ENCODE results near the gene ANAPC7. TPM values are rescaled to one million over a fixed set of nuclear protein-coding genes. Genes with fewer than 3 reads are reported as not detected.

ANAPC7 gene
- total and polyA plus RNA-seq, 9 of the 15 experiments (the other 6 are each of a cell fraction or from before 2014, with no cell fraction given) = 46.7 to 158 (median 109) TPM

DNA sequence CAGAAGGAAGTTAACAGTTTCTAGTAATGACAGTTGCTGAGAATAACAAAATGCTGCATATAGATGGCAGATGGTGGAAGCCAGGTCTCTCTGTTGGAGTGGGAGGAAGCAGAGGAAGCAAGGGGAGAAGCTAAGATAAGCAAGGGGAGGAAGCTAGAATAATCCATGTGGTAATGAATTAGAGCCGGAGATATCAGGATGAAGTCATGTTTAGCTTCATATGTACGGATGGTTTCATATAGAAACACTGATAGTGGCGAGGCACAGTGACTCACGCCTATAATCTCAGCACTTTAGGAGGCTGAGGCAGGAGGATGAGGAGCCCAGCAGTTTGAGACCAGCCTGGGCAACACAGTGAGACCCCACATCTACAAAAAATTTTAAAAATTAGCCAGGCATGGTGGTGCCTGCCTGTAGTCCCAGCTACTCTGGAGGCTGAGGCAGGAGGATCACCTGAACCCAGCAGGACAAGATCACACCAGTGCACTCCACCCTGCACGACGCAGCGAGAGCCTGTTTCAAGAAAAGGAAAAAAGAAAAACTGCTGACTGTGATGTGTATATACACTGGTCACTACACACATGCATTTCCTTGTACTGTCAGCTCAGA lies 49.2 kb downstream of the ANAPC7 start (continued):
- TF ChIP-seq ZNF12 (CRISPR knock-in tag; IDR thresholded peaks at IDR 0.05) (no peak), FOXJ3 (CRISPR knock-in tag; IDR thresholded peaks at IDR 0.05) (no peak), ZBED1 (IDR thresholded peaks at IDR 0.05) (peak; percentile 58; the same call in 1 of the 2 replicates), ETV1 (tag; conservative IDR thresholded peaks at IDR 0.05; ENCODE audit: low read depth) (peak; percentile 95), ZSCAN32 (CRISPR knock-in tag; IDR thresholded peaks at IDR 0.05) (no peak), ZNF830 (CRISPR knock-in tag; IDR thresholded peaks at IDR 0.05) (no peak), ZNF347 (CRISPR knock-in tag; IDR thresholded peaks at IDR 0.05; ENCODE audit: low read depth) (no peak), POLR2AphosphoS5 (IDR thresholded peaks at IDR 0.05; ENCODE audit: control insufficient read depth, insufficient read depth, low read depth, low read length) (peak; percentile 98)
- TF ChIP-seq, protein P1, sequence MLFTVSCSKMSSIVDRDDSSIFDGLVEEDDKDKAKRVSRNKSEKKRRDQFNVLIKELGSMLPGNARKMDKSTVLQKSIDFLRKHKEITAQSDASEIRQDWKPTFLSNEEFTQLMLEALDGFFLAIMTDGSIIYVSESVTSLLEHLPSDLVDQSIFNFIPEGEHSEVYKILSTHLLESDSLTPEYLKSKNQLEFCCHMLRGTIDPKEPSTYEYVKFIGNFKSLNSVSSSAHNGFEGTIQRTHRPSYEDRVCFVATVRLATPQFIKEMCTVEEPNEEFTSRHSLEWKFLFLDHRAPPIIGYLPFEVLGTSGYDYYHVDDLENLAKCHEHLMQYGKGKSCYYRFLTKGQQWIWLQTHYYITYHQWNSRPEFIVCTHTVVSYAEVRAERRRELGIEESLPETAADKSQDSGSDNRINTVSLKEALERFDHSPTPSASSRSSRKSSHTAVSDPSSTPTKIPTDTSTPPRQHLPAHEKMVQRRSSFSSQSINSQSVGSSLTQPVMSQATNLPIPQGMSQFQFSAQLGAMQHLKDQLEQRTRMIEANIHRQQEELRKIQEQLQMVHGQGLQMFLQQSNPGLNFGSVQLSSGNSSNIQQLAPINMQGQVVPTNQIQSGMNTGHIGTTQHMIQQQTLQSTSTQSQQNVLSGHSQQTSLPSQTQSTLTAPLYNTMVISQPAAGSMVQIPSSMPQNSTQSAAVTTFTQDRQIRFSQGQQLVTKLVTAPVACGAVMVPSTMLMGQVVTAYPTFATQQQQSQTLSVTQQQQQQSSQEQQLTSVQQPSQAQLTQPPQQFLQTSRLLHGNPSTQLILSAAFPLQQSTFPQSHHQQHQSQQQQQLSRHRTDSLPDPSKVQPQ (CRISPR knock-in tag; IDR thresholded peaks at IDR 0.05; ENCODE audit: borderline replicate concordance) = no peak
- TF ChIP-seq, protein P2, sequence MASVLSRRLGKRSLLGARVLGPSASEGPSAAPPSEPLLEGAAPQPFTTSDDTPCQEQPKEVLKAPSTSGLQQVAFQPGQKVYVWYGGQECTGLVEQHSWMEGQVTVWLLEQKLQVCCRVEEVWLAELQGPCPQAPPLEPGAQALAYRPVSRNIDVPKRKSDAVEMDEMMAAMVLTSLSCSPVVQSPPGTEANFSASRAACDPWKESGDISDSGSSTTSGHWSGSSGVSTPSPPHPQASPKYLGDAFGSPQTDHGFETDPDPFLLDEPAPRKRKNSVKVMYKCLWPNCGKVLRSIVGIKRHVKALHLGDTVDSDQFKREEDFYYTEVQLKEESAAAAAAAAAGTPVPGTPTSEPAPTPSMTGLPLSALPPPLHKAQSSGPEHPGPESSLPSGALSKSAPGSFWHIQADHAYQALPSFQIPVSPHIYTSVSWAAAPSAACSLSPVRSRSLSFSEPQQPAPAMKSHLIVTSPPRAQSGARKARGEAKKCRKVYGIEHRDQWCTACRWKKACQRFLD (CRISPR knock-in tag; IDR thresholded peaks at IDR 0.05) = peak; percentile 60; the same call in 1 of the 2 replicates
- TF ChIP-seq, protein P3, sequence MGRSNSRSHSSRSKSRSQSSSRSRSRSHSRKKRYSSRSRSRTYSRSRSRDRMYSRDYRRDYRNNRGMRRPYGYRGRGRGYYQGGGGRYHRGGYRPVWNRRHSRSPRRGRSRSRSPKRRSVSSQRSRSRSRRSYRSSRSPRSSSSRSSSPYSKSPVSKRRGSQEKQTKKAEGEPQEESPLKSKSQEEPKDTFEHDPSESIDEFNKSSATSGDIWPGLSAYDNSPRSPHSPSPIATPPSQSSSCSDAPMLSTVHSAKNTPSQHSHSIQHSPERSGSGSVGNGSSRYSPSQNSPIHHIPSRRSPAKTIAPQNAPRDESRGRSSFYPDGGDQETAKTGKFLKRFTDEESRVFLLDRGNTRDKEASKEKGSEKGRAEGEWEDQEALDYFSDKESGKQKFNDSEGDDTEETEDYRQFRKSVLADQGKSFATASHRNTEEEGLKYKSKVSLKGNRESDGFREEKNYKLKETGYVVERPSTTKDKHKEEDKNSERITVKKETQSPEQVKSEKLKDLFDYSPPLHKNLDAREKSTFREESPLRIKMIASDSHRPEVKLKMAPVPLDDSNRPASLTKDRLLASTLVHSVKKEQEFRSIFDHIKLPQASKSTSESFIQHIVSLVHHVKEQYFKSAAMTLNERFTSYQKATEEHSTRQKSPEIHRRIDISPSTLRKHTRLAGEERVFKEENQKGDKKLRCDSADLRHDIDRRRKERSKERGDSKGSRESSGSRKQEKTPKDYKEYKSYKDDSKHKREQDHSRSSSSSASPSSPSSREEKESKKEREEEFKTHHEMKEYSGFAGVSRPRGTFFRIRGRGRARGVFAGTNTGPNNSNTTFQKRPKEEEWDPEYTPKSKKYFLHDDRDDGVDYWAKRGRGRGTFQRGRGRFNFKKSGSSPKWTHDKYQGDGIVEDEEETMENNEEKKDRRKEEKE (IDR thresholded peaks at IDR 0.05; ENCODE audit: borderline replicate concordance in 1 of 2, control insufficient read depth in 1 of 2, low read depth in 2 of 2, low read length in 1 of 2) = peak in 1 of 2 experiments; percentile 95; a peak in 2 of 4 replicates
